NCI-H2196 treated with DMSO at 0.1 percent for 48 hours (cell line): ENCODE data around the gene ABCB10.
"Not testable (repeated sequence)": the region's sequence is repeated elsewhere in the genome, so short reads cannot be mapped to it uniquely, and the experiment has no call there.

ENCODE experiments used
- DNase-seq: peaks from one replicate; lab custom pipeline; 2025; ENCODE audit not compliant: unreplicated experiment; lab: John Stamatoyannopoulos, UW

The ABCB10 gene

DNA sequence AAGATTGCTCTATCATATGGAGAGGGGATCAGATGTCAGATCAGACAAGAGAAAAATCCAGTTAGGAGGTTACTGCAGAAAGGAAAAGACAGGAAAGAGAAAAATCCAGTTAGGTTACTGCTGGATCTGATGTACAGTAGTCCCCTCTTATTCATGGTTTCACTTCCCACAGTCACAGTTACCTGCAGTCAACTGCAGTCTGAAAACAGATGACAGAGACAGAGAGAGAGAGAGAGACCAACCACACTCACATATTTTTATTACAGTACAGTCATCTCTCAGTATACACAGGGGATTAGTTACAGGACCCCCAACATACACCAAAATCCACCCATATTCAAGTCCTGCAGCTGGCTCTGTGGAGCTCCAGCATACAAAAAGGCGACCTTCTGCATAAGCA, 79.7 kb downstream of the ABCB10 start:
- DNase-seq: no peak

DNA sequence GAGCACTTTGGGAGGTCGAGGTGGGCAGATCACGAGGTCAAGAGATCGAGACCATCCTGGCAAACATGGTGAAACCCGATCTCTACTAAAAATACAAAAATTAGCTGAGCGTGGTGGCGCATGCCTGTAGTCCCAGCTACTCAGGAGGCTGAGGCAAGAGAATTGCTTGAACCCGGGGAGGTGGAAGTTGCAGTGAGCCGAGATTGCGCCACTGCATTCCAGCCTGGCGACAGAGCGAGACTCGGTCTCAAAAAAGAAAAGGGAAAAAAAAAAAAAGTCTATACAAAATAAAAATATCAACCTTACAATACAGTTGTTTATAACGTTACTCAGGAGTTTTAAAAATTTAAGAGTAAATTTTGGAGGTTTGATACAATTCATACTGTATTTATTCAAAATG, 82.6 kb downstream of the ABCB10 start:
- DNase-seq: not testable (repeated sequence)

DNA sequence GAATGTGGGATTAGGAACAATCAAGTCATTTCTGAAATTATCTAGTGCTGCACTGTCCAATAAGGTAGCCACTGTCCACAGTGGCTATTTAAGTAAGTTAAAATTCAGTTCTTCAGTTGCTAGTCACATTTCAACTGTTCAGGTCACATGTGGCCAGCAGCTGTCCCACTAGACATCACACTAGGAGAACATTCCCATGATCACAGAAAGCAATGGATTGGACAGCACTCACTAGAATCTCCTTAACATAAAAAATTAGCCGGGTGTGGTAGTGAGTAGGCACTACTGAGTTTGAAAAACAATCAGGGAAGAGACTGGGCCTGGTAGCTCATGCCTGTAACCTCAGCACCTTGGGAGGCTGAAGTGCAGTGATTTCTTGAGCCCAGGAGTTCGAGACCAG, 84.0 kb downstream of the ABCB10 start:
- no peak for DNase-seq

DNA sequence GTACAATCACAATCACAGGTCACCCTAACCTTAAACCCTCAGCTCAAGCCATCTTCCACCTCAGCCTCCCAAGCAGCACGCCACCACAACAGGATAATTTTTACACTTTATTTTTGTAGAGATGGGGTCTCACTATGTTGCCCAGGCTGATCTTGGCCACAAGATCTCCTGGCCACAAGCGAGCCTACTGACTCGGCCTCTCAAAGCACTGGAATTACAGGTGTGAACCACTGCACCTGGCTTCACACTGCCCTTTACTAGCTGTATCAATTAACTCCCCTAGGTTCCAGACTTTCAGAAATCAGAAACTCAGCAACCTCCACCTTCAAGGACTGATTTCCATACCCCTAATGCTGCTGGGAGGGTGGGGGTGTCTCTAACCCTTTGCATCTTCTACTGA, 87.3 kb downstream of the ABCB10 start:
- DNase-seq: no peak

DNA sequence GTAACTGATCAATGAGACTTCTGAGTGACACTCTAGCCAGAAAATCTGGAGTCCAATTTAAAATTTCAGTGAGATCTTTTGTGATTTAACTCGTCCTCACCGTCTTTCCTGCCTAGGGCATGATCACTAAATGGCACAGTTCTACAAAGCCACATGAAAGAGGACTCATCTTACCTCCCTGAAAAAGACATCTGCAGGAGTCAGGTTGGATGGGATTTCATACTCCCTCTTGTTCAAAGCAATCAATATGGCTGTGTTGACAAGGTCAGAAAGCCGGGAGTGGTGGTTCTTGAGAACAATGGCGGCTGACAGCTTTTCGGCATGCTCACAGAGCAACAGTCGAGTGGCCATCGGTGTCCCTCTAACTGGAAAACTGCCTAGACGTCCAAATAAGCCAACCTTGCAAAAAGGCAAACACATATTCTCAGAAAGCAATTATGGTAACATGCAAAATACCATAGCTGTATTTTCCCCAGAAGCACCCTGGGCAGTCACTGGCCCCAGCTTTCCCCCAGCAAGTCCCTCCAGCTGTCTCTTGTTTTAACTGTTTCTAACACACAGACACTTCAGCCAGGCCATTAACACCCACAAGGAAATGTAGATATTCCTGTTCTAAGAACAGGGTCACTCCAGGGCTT, 88.0 kb downstream of the ABCB10 start:
- peak; percentile 39 for DNase-seq

DNA sequence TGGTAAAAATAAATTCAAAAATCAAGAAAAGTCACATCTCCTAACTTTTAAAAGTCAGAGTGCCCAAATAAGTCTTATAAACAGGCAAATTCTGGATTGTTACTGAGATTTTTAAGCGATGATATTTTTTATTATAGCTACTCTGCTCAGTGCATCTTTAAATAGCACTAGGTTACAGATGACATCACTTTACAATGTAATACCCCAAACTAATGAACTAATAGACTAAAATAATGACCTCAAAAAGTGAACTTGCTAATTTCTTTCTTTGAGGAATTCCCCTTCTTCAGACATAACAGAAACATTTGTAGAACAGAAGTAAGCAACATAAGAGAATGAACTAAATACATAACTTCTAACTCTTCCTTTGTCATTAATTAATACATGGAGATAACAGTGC, 91.6 kb downstream of the ABCB10 start:
- no peak for DNase-seq
